Kidney glomerular epithelial cell (primary cell): ENCODE results near the gene RHOF.
"Not testable (repeated sequence)": the region's sequence is repeated elsewhere in the genome, so short reads cannot be mapped to it uniquely, and the experiment has no call there.

Experiments used
- DNase-seq: peaks from one replicate; lab custom pipeline; 2025; lab: John Stamatoyannopoulos, UW

RHOF gene

GRCh38 chr12:121773011-121773777, 20.3 kb downstream of the RHOF start:
- DNase-seq: peak; percentile 63

GRCh38 chr12:121770813-121771625, 22.5 kb downstream of the RHOF start:
- DNase-seq: no peak

- no peak for DNase-seq
These were observed 23.1 kb downstream of the RHOF start for GRCh38 chr12:121770388-121770787.

GRCh38 chr12:121769831-121770301, 23.6 kb downstream of the RHOF start:
- no peak for DNase-seq

DNA sequence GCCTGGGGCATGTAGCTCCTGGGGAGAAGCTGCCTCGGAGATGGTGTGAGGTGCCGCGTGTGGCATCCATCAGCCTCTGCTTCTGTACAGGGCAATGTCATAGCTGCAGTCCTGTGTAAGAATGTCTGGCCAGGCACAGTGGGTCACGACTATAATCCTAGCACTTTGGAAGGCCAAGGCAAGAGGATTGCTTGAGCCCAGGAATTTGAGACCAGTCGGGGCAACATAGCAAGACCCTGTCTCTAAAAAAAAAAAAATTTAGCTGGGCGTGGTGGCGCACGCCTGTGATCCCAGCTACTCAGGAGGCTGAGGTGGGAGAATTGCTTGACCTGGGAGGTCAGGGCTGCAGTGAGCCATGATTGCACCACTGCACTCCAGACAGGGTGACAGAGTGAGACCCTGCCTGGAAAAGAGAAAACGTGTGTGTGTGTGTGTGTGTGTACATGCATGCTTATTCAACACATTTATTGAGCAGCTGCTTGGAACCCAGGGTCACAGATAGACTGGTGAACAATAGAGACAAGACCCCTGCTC, 24.1 kb downstream of the RHOF start:
- DNase-seq: no peak

- DNase-seq: no peak
These were observed 25.9 kb downstream of the RHOF start for GRCh38 chr12:121767525-121768016.

GRCh38 chr12:121766290-121767039, 27.0 kb downstream of the RHOF start:
- DNase-seq: no peak

DNA sequence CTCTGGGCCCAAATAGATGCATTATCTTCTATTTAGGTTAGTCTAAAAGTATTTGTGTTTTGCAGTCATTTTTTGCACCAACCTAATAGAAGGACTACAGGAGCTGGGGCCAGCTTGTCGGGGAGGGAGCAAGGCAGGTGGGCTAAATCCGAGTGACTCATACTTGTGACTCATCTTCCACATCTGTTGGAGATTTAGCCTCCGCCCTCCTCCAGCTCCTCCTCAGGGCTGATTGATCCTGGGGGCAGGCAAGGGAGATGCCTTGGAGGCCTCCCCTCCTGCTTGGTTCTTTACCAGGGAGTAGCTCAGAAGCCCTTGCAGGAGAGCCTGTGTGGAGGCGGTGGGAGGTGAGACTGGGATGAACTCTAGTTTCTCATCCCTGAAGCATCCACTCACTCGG, 27.9 kb downstream of the RHOF start:
- DNase-seq: peak; percentile 37

GRCh38 chr12:121764808-121765207, 28.7 kb downstream of the RHOF start:
- DNase-seq: no peak

- no peak for DNase-seq
These were observed 31.2 kb downstream of the RHOF start for GRCh38 chr12:121762269-121762668.

- DNase-seq: not testable (repeated sequence)
These were observed 35.0 kb downstream of the RHOF start for GRCh38 chr12:121758536-121758935.

- DNase-seq: no peak
These were observed 37.9 kb downstream of the RHOF start for GRCh38 chr12:121755591-121755990.

DNA sequence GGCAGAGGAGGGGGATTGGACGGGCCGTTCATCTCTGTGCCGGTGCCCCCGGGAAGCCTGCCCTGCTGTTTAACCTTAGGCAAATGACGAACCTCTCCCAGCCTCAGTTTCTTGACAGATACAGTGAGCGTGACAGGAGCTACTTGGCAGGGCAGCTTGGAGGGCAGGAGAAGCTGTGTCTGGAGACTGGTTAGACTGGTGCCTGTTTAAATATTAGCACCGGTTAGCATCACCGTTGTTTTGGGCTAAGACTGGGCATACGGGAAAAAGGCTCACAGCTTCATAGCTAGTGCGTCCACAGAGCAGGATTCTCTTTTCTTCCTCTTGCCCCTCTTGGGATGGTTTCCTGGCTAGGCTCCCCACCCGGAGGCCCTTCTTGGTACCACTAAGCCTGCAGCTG, 38.7 kb downstream of the RHOF start:
- DNase-seq: no peak

GRCh38 chr12:121753844-121754264, 39.6 kb downstream of the RHOF start:
- no peak for DNase-seq

DNA sequence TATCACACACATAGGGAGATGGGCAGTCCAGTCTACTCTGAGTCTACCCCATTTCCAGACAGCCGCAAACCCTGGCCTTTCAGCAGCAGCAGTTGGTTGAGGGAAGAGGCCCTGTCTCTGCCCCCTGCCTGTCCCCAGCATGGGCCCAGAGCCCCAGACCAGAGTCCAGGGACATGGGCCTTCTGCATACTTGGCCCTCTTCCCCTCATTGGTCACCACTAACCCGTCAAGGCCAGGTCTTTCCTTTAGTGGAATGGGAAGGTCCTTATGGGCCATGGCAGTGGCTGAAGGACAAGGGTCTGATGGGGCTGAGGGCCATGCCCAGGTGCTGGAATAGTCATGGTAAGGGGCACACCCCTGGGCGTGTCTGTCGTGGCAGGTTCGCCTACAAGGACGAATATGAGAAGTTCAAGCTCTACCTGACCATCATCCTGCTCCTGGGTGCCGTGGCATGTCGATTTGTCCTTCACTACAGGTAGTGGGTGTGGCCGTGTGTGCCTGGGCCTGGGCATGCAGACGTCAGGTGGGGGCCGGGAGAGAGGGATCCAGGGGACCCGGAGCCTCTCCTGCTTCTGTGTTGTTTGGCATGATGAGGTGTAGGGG, 41.6 kb downstream of the RHOF start:
- DNase-seq: no peak

DNA sequence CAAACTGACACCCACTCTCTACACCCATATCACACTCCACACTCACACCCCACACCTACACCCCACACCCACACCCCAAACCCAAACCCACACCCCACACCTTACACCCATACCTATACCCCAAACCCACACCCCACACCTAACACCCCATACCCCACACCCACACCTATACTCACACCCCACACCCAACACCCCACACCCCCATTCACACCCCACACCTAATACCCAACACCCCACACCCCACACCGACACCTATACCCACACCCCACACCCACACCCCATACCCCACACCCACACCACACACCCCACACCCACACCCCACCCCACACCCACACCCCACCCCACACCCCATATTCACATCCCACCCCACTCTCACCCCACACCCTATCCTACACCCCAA, 42.5 kb downstream of the RHOF start:
- no peak for DNase-seq

DNA sequence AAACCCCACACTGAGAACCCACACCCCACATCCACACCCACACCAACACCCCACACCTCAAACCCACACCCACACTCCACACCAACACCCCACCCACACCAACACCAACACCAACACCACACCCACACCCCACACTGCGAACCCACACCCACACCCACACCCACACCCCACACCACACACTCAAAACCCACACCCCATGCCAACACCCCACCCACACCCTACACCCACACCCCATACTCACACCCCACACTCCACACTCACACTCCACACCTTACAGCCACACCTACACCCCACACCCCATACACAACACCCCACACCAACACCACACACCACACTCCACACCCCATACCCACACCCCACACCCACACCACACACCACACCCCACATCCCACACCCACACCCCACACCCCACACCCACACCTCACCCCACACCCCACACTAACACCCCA, 43.0 kb downstream of the RHOF start:
- no peak for DNase-seq

- no peak for DNase-seq
These were observed 44.2 kb downstream of the RHOF start for GRCh38 chr12:121749267-121749666.

- DNase-seq: peak; percentile 84
These were observed 44.8 kb downstream of the RHOF start for GRCh38 chr12:121748571-121749265.

- no peak for DNase-seq
These were observed 45.3 kb downstream of the RHOF start for GRCh38 chr12:121748218-121748570.

GRCh38 chr12:121745545-121745944, 47.9 kb downstream of the RHOF start:
- not testable (repeated sequence) for DNase-seq
